ENCODE data around the gene SLC17A9.

- TF ChIP-seq CTCF (conservative IDR thresholded peaks at IDR 0.05; ENCODE audit: low read depth, low read length), result no peak
- no peak for TF ChIP-seq EZH2 (IDR thresholded peaks at IDR 0.05; ENCODE audit: low read length, unreplicated experiment)
- no peak for TF ChIP-seq EZH2phosphoT487 (IDR thresholded peaks at IDR 0.05; ENCODE audit: borderline replicate concordance, low read length)
Measured at GRCh38 chr20:62969939-62970306, 17.4 kb downstream of the SLC17A9 start.
